Stomach (tissue), 9 donors: ENCODE measurements around the gene TMEM144. TPM values are rescaled to one million over a fixed set of nuclear protein-coding genes. Genes with fewer than 3 reads are reported as not detected.

Experiments
- DNase-seq, 2 donors: peaks; one replicate each; pipeline versions ENCODE4 v3.0.0 to v3.0.0-alpha.2; 2013 to 2019
- H3K27ac ChIP-seq, 5 donors: fragments of 200-600 bp in 4 of 5; sonication (generic) in 4 of 5; one replicate each; pipeline ENCODE4 v1.5.1; 2013 to 2019; ENCODE audit warnings: mild to moderate bottlenecking in 1 of 5, moderate library complexity in 1 of 5
- H3K27me3 ChIP-seq, 3 donors: fragments of 200-600 bp; sonication (generic); one replicate each; pipeline ENCODE4 v1.5.1; 2017 to 2019; ENCODE audit warnings: mixed run types in 1 of 3
- H3K36me3 ChIP-seq, 4 donors: fragments of 200-600 bp; sonication (generic); 1 replicate in 3 of 4; 2 replicates in 1 of 4; pipeline ENCODE4 v1.5.1; 2016 to 2019
- H3K4me1 ChIP-seq, 4 donors: fragments of 200-600 bp; sonication (generic); one replicate each; pipeline ENCODE4 v1.5.1; 2016 to 2019
- H3K4me3 ChIP-seq, 4 donors: fragments of 200-600 bp; sonication (generic) in 3 of 4; one replicate each; pipeline ENCODE4 v1.5.1; 2016 to 2019; ENCODE audit warnings: mild to moderate bottlenecking in 1 of 4
- H3K9me3 ChIP-seq, 4 donors: fragments of 200-600 bp; sonication (generic); one replicate each; pipeline ENCODE4 v1.5.1; 2016 to 2019
- CTCF ChIP-seq, 7 experiments: fragments of 450-650 bp in 4 of 7; fragments of 200-600 bp in 3 of 7; sonication (generic) in 3 of 7; IDR thresholded peaks; one replicate each; pipeline ENCODE4 v1.5.1; 2016 to 2019; ENCODE audit warnings: antibody characterized with exemption in 7 of 7, control low read depth in 2 of 7, mild to moderate bottlenecking in 1 of 7
- EP300 ChIP-seq: sonication (generic); formaldehyde crosslinking; IDR thresholded peaks from one replicate; pipeline ENCODE4 v1.6.1; 2017; ENCODE audit warnings: antibody characterized with exemption
- POLR2A ChIP-seq, 4 donors: fragments of 450-650 bp; IDR thresholded peaks; one replicate each; pipeline ENCODE4 v1.6.1; 2016; ENCODE audit warnings: antibody characterized with exemption in 4 of 4, control low read depth in 2 of 4, mild to moderate bottlenecking in 1 of 4, moderate library complexity in 1 of 4
- POLR2AphosphoS5 ChIP-seq, 3 donors: sonication (generic); formaldehyde crosslinking; IDR thresholded peaks; one replicate each; pipeline ENCODE4 v1.6.1; 2016; ENCODE audit warnings: antibody characterized with exemption in 3 of 3
- WGBS, 5 donors: extraction: QIAGEN DNeasy Blood & Tissue Kit in 3 of 5; methylation state at CpG; one replicate each; pipeline versions ENCODE4 v1.1.5 to v1.1.7; 2013 to 2018; 5-methylcytosine and 5-hydroxymethylcytosine counted together
- intact Hi-C: fragments of 100-400 bp; cut with DNase I; formaldehyde crosslinking; loops from one replicate; pipeline ENCODE4 v1.15.1; 2023; ENCODE audit warnings: low total_unique reads
- polyA plus RNA-seq, 3 donors: library from polyadenylated mRNA; stranded (reverse); fragments of 200-250 nt; gene quantifications; one replicate each; pipeline ENCODE4 v1.2.3, GENCODE V29; 2013
- total RNA-seq, 5 donors: library from RNA; depleted of rRNA; stranded (reverse); fragments of >200 nt; gene quantifications; one replicate each; pipeline versions ENCODE4 v1.1.0 to v1.2.3, GENCODE V29; 2014 to 2016
- donor health status: healthy with polysubstance abuse.
- donor health status: Bipolar disorder and iron deficiency.
- donor health status: healthy.

The TMEM144 gene
- total and polyA plus RNA-seq, 8 donors: 2.0 to 58.2 (median 2.8) TPM; not detected in 1

GRCh38 chr4:158297866-158298265, 87.6 kb downstream of the TMEM144 start:
- Histone ChIP-seq H3K36me3 (no peaks in the 10 kb centered on the region), H3K27me3 (no peaks in the 10 kb centered on the region), H3K9me3 (peaks cover 0 to 22% (median 13%) of the 10 kb centered on the region in 4 donors), H3K4me1 (no peaks in the 10 kb centered on the region), H3K27ac (no peak overlapping the region), H3K4me3 (no peak overlapping the region)
- 84 to 91% (median 91%) methylated on average over 3 of the region's 3 CpGs for WGBS, 5 donors
- intact Hi-C loops: no loop called here
- DNase-seq: no peak
- TF ChIP-seq POLR2A (IDR thresholded peaks at IDR 0.05): no peak
- TF ChIP-seq EP300: no peak
- no peak for TF ChIP-seq CTCF (IDR thresholded peaks at IDR 0.05)
- no peak for TF ChIP-seq POLR2AphosphoS5 (IDR thresholded peaks at IDR 0.05)

GRCh38 chr4:158299459-158300007, 89.2 kb downstream of the TMEM144 start:
- Histone ChIP-seq H3K9me3 (peaks cover 0 to 9% (median 3%) of the 10 kb centered on the region in 4 donors), H3K4me1 (no peaks in the 10 kb centered on the region), H3K27ac (no peak overlapping the region), H3K36me3 (no peaks in the 10 kb centered on the region), H3K27me3 (no peaks in the 10 kb centered on the region), H3K4me3 (no peak overlapping the region)
- WGBS, 5 donors: 42 to 57% (median 50%) methylated on average over 4 of the region's 4 CpGs
- TF ChIP-seq POLR2AphosphoS5 (IDR thresholded peaks at IDR 0.05) (no peak), POLR2A (IDR thresholded peaks at IDR 0.05) (no peak), EP300 (no peak), CTCF (IDR thresholded peaks at IDR 0.05) (no peak)
- DNase-seq: no peak
- intact Hi-C loops: no loop called here

GRCh38 chr4:158300012-158300411, 89.7 kb downstream of the TMEM144 start:
- intact Hi-C loops: no loop called here
- WGBS, 5 donors: 34 to 49% (median 46%) methylated on average over 3 of the region's 3 CpGs
- Histone ChIP-seq H3K36me3 (no peaks in the 10 kb centered on the region), H3K9me3 (peaks cover 0 to 9% (median 3%) of the 10 kb centered on the region in 4 donors), H3K4me1 (no peaks in the 10 kb centered on the region), H3K4me3 (no peak overlapping the region), H3K27me3 (no peaks in the 10 kb centered on the region), H3K27ac (no peak overlapping the region)
- no peak for DNase-seq
- TF ChIP-seq POLR2AphosphoS5 (IDR thresholded peaks at IDR 0.05) (no peak), CTCF (IDR thresholded peaks at IDR 0.05) (no peak), EP300 (no peak), POLR2A (IDR thresholded peaks at IDR 0.05) (no peak)

GRCh38 chr4:158302076-158302866, 92.0 kb downstream of the TMEM144 start:
- no peaks in the 10 kb centered on the region for H3K4me1 ChIP-seq
- no peaks in the 10 kb centered on the region for H3K27me3 ChIP-seq
- 70 to 86% (median 73%) methylated on average over 2 of the region's 2 CpGs for WGBS, 5 donors
- intact Hi-C loops: no loop called here
- no peak overlapping the region for H3K27ac ChIP-seq
- H3K4me3 ChIP-seq: no peak overlapping the region
- no peak for TF ChIP-seq POLR2AphosphoS5 (IDR thresholded peaks at IDR 0.05)
- peaks cover 0 to 9% (median 3%) of the 10 kb centered on the region in 4 donors for H3K9me3 ChIP-seq
- no peak for DNase-seq
- H3K36me3 ChIP-seq: no peaks in the 10 kb centered on the region

- TF ChIP-seq CTCF (IDR thresholded peaks at IDR 0.05) (no peak), EP300 (no peak), POLR2A (IDR thresholded peaks at IDR 0.05) (no peak), POLR2AphosphoS5 (IDR thresholded peaks at IDR 0.05) (no peak)
- no peaks in the 10 kb centered on the region for H3K36me3 ChIP-seq
- no peaks in the 10 kb centered on the region for H3K4me1 ChIP-seq
- no peak for DNase-seq
- 48 to 71% (median 68%) methylated on average over 1 of the region's 1 CpG for WGBS, 5 donors
- no peak overlapping the region for H3K27ac ChIP-seq
- intact Hi-C loops: no loop called here
- no peak overlapping the region for H3K4me3 ChIP-seq
- no peaks in the 10 kb centered on the region for H3K27me3 ChIP-seq
- peaks cover 0 to 9% (median 6%) of the 10 kb centered on the region in 4 donors for H3K9me3 ChIP-seq
Measured at GRCh38 chr4:158304694-158305093, 94.4 kb downstream of the TMEM144 start.
